Activated CD4-positive, alpha-beta T cell treated with anti-CD3 and anti-CD28 coated beads, Interleukin-2, amount 50 U/mL, for 1 hour (primary cell): Measurements from ENCODE around the gene SELENOM.
A peak's percentile ranks its signal among the peaks of the same experiment; 100 is the strongest.

ENCODE experiments used
- DNase-seq: peaks from one replicate; pipeline ENCODE4 v3.0.0-alpha.2; 2020

SELENOM gene, protein sequence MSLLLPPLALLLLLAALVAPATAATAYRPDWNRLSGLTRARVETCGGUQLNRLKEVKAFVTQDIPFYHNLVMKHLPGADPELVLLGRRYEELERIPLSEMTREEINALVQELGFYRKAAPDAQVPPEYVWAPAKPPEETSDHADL

DNA sequence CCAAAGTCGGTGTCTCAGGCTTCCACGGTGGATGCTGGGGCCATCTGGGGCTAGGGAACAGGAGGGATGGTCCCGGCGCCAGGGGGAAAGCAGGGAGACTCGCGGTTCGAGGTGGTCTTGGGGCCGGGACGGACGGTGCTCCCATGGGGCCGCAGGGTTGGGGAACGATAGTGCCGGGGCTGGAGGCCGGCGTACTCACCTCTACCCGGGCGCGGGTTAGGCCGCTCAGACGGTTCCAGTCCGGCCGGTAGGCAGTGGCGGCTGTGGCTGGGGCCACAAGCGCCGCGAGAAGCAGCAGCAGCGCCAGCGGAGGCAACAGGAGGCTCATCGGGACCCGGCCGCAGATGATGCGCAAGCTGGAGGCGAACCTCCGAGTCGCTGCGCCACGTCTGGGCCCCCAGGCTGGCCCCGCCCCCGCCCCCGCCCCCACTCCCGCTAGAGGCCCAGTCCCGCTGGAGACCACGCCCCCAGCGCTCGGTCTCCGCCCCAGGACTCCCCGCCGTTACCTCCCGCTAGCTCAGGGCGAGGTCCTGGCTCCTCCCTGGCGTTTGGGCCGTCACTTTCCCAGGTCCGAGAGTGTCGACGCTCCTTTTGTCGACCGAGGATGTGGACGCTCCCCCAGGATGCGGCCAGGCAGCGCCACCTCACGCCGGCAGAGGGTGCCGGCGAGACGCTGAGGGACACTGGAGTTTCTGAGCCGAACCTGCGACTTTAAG, at the start of gene SELENOM:
TSS of gene SELENOM (minus strand) at position 391 of the 716 bp plus-strand sequence. CDS start at position 328, 63 bp downstream.
- DNase-seq, result peak; percentile 85

DNA sequence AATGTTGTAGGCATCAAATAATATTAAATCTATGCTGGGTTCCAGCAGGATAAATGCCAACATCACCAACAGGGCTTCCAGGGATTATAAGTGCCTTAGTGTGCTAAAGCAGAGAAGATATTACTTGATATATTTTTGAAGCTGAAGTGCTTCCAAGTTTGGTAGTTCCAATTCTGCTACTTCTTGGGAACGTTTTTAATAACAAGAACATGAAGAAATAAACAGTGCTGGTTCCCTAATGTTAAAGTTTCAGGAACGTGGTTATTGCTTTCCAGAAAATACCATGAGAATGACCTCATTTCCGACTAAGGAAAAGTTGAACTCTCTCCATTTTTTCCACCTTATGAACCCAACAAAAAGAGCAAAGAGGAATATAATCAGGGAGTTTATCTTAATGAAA, 48.1 kb upstream of the SELENOM start:
- no peak for DNase-seq

DNA sequence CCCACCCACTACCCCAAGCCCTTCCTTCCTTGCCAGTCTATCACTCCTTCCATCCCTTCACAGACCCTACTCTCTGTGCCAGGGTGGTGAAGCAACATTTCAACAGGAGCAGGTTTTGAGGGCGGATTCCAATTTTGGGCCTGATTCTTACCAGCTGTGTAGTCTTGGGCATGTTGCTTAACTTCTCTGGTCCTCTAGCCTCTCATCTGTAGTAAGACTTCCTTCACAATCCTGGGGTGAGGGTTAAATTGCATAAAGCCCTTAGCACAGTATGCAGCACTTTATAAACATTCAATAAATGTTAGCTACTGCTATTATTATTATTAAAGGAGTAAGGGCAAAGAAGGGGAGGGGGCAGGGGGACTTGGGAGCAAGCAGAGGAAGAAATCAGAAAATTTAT, 47.6 kb upstream of the SELENOM start:
- no peak for DNase-seq

DNA sequence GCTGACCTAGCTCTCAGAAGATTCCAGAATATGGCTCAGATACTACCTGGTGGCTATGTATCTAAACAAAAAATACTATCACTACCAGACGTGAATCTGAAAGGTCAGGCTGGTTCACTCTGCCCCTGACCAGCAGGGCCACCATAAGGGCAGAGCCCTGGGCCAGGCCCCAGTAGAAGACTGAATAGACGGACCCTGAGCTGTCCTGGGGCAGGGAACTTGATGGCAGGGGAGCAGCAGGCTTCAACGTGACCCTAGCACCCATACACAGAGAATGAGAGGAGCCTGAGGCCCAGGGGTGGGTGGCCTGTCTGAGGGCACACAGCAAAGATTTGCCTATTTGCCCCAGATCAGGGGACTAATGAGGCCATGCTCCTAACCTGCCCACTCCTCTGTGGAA, 46.0 kb upstream of the SELENOM start:
- DNase-seq, result no peak

DNA sequence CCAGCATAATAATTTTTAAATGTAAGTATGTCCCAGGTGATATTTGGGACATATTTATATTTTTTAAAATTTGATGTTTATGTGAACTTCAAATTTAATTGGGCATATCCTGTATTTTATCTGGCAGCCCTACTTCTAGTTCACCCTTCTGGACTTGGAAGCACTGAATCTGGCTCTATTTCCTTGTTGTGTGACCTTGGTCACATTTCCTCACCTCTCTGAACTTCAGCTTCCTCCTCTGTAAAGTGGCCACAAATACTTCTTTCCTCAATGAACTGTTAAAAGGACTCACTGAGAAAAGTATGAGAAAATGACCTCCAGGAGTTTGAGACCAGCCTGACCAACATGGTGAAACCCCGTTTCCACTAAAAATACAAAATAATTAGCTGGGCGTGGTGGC, 44.5 kb upstream of the SELENOM start:
- no peak for DNase-seq

DNA sequence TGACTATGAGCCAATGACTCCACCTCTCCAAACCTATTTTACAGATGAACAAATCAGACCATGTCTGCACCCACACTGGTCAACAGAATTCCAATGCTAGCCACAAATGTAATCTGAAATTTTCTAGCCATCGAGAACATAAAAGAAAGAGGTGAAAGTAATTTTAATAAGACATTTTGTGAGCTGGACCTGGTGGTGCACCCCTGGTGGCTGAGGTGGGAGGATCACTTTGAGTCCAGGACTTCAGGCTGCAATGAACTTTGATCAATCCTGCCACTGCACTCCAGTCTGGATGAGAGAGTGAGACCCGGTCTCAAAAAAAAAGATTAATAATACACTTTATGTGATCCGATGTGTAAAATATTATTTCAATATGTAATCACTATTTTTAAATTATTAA, 43.2 kb upstream of the SELENOM start:
- no peak for DNase-seq

DNA sequence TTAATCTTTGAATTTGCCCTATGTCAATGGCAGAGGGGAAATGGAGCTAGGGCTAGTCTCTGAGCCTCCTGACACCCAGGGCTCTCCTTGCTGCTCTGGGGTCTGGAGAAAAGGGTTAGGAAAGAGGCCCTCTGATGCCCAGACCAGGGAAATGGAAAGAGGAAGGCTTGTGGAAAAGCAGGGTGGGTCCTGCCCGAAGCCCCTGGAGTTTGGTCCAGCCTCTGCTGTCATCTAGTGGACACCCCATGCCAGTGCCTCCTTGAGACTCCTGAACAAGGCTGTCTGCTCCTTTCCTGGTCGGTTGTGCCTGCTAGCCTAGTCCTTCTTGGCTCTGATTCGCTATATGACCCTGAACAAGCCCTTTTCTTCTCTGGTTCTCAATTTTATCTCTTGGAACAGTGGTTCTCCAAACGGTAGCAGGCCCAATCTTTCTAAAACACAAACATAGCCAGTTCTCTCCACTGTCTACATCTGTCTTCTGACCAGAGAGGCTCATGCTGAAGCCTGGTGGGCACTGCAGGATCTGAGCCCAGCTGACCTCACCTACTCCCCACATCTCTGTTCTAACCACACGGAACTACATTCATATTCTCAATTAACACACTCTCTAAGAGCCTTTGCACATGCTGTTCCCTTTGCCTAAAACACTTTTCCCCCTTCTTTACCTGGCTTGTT, 41.7 kb upstream of the SELENOM start:
- DNase-seq, result peak; percentile 18

DNA sequence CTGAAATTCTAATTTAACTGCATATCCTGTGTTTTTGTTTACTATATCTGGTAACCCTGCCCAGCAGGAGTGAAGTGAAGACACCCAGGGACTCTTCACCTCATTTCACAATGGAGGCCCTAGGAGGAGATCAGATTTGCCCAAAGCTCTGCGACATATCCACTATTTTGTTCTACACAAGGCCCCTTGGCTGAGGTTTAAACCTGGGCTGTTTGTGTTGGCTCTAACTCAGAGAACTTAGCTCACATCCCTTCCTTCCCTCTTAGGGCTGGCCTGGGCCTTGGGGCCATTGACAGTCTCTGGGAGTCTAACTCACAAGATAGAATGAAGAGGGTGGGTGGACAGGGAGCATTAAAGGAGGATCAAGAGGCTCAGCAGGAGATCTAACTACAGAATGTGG, 41.1 kb upstream of the SELENOM start:
- no peak for DNase-seq

DNA sequence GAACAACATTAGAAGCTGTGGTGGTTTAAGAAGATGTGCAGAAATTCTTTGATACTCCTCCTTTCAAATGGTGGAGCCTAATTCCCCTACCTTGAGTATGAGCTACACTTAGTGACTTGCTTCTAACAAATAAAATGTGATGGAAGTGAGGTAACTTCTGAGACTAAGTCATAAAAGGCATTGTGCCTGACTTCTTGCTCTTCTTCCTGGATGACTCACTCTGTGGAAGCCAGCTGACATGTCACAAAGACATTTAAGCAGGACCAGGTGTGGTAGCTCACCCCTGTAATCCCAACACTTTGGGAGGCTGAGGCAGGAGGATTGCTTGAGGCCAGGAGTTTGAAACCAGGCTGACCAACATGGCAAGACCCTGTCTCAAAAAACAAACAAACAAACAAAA, 36.9 kb upstream of the SELENOM start:
- DNase-seq, result no peak

DNA sequence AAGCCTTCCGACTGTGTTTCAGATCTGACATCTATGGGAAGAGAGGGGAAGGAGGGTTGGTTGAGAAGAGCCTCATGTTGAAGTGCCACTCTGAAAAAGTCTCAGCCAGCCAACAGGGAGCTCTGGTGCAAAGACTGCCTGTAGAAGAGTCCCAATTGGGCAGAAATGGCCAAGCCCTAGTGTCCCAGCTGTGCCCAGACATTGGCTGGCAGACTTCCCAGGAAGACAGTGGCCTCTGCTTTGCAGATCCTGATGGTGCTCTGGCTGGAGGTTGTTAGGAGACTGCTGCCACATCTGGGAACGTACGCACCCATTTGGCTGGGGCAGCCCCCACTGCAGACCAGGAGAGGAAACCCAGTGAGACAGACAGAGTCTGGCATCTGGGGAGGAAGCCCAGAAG, 36.2 kb upstream of the SELENOM start:
- DNase-seq, result no peak

DNA sequence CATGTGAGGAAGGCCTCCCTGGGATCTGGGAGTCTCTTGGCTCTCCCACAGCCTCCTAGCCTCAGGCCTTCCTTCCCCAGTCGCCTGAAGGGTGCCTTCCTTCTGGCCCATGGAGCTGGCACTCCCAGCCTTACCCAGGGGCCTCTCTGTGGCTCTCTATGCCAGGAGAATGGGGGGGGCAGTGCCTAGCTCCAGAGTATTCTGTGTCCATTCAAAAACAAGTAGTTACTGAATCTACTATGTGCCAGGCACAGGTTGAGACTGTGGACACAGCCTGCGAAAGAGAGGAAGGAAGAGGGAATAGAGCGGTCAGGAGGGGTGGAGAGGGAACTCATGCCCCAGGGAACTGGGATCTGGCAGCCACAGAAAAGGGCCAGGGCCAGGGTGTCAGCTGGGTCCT, 35.7 kb upstream of the SELENOM start:
- no peak for DNase-seq

DNA sequence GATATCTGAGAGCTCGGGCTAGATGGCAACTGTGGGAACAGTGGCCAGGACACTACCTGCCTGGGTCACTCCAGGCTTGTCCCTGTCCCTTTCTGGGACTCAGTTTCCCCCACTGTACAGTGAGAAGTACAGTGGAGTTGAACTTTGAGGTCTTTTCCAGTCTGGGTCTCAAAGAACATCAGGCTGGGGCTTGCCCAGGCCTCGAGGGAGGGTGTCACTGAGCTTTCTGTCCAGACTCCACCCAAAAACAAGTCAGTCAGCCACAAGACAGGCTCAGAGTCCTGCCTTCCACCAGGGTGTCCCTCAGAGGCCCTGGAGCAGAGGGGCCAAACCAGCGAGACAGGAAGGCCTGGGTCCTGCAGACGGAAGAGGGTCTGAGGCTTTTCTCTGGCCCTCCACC, 34.9 kb upstream of the SELENOM start:
- DNase-seq, result no peak

DNA sequence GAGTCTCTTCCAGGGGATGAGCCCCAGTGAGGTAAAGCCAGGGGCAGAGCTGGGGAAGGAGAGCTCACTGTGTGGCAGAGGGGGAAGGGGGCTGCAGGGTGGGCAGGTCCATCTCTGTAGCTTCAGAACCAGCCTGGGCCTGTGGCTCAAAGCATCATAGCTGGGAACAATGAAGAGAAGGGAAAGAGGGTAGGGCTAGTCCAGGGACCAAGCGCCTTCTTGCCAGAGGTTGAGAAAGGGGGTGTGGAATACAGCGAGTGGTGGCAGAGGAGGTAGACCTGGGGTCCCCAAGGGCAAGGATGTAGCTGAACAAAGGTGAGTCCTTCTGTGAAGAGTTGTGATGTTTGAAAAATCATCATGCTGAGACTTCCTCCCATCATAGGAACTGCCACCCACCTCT, 34.2 kb upstream of the SELENOM start:
- no peak for DNase-seq

DNA sequence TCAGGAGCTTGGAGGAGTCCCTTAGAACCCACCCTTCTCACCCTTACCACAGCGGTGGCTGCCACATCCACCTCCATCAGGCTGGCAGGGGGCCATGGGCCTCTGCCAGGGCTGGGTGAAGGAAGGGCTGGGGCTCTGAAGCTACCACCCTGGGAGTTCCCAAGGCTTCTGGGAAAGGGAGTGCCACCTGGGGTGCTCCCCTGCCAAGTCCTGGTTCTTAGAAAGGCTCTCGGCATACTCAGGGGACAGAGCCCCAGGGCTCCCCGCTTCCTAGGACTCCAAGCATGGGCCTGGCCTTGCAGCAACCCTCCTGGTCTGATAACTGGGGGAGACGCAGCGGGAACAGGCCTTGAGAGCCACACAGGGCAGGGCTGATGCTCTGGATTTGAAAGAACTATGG, 33.4 kb upstream of the SELENOM start:
- DNase-seq, result no peak

DNA sequence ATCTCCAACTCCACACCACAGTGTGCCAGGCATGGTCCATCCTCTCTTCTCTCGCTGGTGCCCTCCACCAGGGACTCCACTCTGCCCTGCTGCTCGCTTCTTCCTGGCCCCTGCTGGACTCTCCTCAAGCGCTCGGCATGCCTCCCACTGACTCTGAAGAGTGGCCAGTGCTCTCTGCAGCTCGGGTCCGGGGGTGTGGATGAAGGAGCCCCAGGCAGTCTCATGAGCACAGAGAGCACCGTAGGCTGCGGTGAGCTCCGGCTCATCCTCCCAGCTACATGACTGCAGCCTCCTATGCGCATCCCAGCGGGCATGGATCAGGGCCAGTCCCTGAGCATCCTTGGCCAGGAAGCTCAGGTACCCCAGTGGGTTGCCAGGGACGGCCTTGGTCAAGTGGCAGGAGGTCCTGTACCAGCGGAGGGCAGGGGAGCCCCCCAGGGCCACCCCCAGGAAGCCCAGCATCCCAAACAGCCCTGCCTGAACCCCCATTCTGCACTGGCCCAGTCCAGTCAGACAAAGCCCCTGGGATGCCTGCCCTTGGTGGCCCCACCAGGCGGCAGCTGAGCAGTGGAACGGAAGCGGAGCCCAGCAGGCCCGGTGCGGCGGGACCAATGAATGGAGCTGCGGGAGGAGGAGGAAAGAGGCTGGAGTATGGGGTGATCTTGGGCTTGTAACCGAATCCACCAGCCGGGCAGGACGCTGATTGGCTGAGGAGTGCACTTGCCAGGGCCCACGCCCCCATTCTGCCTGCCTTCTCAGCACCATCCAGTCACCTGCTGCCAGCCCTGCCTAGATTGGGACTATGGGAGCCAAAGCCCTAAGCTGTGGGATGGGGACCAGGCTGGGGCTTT, 32.7 kb upstream of the SELENOM start, which contains the start of gene PLA2G3:
TSS of gene PLA2G3 (minus strand) at position 643 of the 851 bp plus-strand sequence. CDS start at position 489, 154 bp downstream.
- DNase-seq, result no peak

DNA sequence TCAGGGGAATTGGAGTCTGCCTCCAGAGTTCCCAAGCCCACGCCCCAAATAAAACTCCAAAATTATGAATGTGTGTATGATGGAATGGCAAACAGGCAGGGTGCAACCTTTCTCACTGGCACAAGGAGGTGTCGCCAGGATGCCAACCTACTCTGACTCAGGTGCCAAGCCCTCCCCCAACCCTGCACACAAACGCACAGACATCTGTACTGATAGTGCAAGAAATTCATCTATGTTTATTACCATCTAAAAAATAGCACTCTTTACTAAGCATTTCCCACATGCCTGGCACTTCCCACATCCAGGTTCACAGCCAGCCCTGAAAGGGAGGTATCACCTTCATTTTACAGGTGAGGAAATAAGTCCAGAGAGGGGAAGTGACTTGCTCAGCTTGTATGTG, 31.7 kb upstream of the SELENOM start:
- DNase-seq, result no peak

DNA sequence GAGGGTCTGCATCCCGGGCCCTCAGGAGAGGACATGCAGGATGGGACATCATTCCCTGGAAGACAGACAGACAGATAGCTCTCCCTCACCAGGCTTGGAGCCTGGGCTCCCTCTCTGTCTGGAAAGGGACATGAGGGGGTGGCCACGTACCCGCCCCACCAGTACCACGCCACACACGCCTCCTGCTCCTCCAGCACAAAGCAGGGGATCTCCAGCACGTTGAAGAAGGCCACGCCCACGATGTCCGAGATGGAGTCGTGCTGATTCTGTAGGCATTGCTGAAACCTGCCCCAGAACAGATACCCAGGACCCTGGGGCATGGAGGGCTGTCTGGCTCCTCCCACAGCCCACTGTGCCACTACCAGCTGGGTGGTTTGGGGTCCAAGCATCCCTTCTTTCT, 30.8 kb upstream of the SELENOM start:
- no peak for DNase-seq

DNA sequence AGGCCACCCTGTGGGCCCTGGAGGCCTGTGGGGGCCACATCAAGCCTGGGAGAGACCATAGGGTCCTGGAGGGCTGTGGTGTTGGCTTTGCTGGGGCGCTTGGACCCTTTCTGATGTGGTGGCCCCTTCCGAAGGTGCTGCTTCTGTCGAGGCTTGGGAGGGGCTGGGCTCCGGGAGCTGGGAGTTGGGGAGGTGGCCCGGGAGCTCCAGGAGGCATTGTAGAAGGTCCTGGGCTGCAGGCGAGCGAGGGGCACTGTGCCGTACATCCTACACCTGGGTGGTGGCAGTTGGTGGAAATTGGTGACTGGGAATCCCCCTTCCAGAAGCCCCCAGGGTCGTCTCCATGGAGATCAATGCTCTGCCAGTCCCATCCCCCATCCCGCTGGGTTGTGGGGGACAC, 30.4 kb upstream of the SELENOM start:
- DNase-seq, result no peak

DNA sequence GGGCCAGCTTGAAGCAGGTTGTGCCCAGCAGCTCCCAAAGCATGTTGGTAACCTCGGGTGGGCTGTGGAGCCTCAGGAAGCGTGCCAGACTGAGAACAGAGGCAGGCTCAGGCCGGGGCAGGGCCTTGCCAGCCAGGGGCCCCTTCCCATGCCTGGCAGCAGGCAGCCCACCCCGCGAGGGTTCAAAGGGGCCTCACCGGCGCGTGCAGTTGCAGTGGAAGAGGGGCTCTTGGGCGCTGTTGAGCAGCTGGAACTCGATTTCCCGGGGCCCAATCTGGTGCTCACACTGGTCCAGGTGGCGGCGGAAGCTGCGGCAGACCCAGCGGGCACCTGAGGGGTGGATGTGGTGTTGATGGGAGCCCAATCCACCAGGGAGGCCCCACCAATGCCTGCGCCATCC, 29.3 kb upstream of the SELENOM start:
- no peak for DNase-seq

DNA sequence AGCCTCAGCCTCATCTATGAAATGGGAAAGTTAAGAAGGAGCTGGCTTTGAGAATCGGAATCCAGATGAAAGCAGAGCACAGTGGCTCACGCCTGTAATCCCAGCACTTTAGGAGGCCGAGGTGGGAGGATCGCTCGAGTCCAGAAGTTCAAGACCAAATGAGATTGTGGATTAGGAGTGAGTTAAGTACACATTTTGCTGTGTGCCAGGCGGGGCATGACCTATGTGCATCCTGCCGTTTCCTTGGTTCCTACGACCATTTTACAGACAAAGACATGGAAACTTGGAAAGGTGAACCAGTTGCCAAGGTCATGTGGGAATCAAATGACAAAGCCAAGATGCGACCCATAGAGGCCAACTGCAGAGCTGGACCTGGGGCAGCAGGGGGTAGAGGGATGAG, 28.8 kb upstream of the SELENOM start:
- no peak for DNase-seq

DNA sequence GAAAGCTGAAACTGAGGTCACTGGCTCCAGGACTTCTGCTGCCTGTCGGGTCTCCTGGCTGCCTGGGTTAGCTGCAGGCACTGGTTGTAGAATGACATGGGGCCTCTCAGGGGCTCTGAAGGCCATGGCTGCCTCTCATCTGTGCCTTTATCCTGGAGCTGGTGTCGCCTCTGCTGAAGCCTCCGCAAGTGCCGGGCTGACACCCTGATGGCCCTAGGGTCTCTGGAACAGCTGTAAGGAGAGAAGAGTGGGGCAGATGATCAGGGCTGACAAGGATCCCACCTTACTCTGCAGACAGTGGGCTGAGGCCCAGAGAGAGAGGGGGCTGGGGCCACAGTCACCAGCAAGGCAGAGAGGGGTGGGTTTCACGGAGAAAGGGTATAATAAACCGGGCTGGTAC, 28.3 kb upstream of the SELENOM start:
- no peak for DNase-seq

DNA sequence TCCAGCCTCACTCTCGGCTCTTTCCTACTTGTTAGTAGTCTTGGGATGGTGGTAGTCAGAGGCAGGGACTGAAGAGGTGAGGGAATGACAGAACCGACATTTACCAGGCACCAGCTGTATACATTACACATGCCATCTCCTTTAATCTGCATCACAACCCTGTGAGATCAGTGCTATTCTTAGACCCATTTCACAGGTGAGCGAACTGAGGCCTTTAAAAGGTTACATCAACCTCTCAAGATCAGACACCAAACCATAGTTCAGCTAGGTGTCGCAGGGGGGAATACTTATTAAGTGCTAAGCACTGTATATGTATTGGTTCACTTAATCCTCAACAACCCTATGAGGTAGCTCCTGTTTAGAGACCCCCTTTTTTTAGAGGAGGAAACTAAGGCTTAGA, 27.3 kb upstream of the SELENOM start:
- no peak for DNase-seq

DNA sequence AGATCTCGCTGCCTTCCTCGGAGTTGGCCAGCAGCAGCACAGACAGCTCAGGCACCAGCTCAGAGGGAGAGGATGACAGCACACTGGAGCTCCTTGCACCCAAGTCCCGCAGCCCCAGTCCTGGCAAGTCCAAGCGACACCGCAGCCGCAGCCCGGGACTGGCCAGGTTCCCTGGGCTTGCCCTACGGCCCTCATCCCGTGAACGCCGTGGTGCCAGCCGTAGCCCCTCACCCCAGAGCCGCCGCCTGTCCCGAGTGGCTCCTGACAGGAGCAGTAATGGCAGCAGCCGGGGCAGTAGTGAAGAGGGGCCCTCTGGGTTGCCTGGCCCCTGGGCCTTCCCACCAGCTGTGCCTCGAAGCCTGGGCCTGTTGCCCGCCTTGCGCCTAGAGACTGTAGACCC, 26.5 kb upstream of the SELENOM start:
- DNase-seq, result no peak

DNA sequence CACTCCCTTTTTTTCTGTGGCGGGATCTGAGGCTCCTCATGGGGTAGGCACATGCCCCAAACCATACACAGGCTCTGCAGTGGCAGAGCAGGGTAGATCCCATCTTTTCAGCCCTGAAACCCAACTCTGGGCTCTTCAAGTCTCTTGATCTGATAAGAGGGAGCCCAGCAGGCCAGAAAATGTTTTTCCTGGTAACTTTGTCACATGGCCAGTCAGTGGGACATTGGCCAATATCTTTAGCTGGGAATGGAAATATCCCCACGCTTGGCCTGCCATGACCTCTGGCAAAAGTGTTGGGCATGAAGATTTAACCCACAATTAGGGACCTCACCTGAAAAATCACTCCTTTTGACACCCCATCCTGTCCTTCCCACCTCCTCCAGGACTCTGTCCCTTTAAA, 23.5 kb upstream of the SELENOM start:
- DNase-seq, result no peak
